Colonic mucosa (tissue), 4 donors: ENCODE data around the gene NRTN. TPM values are rescaled to one million over a fixed set of nuclear protein-coding genes. Genes with fewer than 3 reads are reported as not detected.

Experiments used
- DNase-seq: peaks from one replicate; pipeline ENCODE4 v3.0.0-alpha.2; 2020
- H3K27ac ChIP-seq: fragments of 200-600 bp; one replicate; pipeline ENCODE4 v1.8.0; 2021
- H3K27me3 ChIP-seq: fragments of 200-600 bp; one replicate; pipeline ENCODE4 v1.8.0; 2021
- H3K36me3 ChIP-seq: fragments of 200-600 bp; one replicate; pipeline ENCODE4 v1.8.0; 2021
- H3K4me1 ChIP-seq: fragments of 200-600 bp; one replicate; pipeline ENCODE4 v1.8.0; 2021; ENCODE audit warnings: mild to moderate bottlenecking
- H3K4me3 ChIP-seq: fragments of 200-600 bp; one replicate; pipeline ENCODE4 v1.8.0; 2021
- H3K9ac ChIP-seq, 2 donors: one replicate each; pipeline ENCODE4 v1.7.0; 2013; ENCODE audit warnings: control low read depth in 2 of 2, low read depth in 2 of 2, low read length in 2 of 2
- H3K9me3 ChIP-seq: fragments of 200-600 bp; one replicate; pipeline ENCODE4 v1.8.0; 2021
- intact Hi-C: fragments of 100-400 bp; cut with DNase I; formaldehyde crosslinking; loops from one replicate; pipeline ENCODE4 v1.14.1; 2022
- total RNA-seq, 2 donors: library from RNA; stranded (reverse); fragmentation: NEBNext Ultra II Directional in 1 of 2; extraction: Animal tissue kit (Norgen Biotek cat#: 25700) in 1 of 2; gene quantifications; one replicate each; pipeline ENCODE4 v1.2.1, GENCODE V29; 2021
- TF ChIP-seq, protein P1 (sequence below): fragments of 200-600 bp; IDR thresholded peaks from one replicate; pipeline ENCODE4 v1.8.0; 2022; ENCODE audit warnings: antibody characterized with exemption, mild to moderate bottlenecking
- donor health status: healthy.
- donor health status: DM: no; HTN: no; CAD: no.
- donor health status: DM: no; HTN: no; CAD: no.

The NRTN gene
- total RNA-seq, 2 donors from 2014 or later = 1.8 to 2.9 TPM

DNA sequence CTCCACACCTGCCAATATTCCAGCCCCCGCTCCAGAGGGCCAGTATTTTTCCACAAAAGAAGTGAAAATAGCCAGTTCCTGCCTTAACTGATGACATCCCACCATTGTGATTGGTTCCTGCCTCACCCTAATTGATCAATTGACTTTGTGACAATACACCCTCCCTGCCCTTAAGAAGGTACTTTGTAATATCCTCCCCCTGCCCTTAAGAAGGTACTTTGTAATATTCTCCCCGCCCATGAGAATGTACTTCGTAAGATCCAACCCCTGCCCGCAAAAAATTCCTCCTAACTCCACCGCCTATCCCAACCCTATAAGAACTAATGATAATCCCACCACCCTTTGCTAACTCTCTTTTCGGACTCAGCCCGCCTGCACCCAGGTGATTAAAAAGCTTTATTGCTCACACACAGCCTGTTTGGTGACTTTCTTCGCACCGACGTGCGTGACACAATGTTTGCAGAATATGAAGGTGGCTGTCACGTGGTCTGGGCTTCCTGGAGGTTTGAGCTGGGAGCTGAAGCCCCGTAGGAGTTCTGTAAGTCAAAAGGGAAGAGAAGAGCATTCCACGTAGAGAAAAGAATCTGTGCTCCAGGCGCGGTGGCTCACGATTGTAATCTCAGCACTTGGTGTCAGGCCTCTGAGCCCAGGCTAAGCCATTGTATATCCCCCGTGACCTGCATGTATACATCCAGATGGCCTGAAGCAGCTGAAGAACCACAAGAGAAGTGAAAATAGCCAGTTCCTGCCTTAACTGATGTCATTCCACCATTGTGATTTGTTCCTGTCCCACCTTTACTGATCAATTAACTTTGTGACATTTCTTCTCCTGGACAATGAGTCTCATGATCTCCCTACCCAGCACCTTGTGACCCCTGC, 52.6 kb downstream of the NRTN start:
- H3K9me3 ChIP-seq = no peaks in the 10 kb centered on the region
- no peaks in the 10 kb centered on the region for H3K4me1 ChIP-seq
- H3K27me3 ChIP-seq = no peaks in the 10 kb centered on the region
- intact Hi-C loops = no loop called here
- no peak overlapping the region for H3K4me3 ChIP-seq
- no peaks in the 10 kb centered on the region for H3K36me3 ChIP-seq
- no peak for DNase-seq
- no peak overlapping the region for H3K9ac ChIP-seq
- no peak overlapping the region for H3K27ac ChIP-seq
- TF ChIP-seq, protein P1, sequence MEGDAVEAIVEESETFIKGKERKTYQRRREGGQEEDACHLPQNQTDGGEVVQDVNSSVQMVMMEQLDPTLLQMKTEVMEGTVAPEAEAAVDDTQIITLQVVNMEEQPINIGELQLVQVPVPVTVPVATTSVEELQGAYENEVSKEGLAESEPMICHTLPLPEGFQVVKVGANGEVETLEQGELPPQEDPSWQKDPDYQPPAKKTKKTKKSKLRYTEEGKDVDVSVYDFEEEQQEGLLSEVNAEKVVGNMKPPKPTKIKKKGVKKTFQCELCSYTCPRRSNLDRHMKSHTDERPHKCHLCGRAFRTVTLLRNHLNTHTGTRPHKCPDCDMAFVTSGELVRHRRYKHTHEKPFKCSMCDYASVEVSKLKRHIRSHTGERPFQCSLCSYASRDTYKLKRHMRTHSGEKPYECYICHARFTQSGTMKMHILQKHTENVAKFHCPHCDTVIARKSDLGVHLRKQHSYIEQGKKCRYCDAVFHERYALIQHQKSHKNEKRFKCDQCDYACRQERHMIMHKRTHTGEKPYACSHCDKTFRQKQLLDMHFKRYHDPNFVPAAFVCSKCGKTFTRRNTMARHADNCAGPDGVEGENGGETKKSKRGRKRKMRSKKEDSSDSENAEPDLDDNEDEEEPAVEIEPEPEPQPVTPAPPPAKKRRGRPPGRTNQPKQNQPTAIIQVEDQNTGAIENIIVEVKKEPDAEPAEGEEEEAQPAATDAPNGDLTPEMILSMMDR = no peak

DNA sequence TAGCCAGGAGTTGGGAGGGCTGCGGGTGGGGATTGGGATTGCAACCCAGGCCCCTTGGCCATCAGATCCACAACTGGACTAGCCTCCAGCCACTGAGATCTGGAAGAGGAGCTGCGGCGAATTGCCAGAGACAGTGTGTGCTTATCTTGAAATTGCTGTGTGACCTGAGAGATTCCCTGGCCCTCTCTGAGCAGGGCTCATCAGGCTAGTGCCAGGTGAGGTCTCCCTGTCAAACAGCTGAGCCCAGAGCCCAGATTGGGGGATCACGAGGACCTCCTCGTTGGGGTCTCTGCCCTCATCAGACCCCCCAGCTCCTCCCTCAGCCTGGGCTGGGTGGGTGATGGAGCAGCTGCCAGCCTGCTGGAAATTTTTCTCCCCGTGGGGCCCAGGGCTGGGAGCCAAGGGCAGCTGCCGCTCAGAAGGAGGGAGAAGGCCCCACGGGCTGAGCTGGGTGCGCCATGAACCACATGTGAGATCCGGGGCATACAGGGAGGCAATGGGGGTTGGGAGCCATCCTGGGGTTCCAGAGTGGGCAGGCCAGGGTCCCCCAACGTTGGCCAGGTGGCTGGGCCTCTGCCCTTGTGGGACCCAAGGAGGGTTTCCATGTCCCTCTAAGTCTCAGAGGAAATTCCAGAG, 58.3 kb downstream of the NRTN start:
- no peaks in the 10 kb centered on the region for H3K36me3 ChIP-seq
- H3K4me1 ChIP-seq = no peaks in the 10 kb centered on the region
- no peak overlapping the region for H3K9ac ChIP-seq
- no peak overlapping the region for H3K27ac ChIP-seq
- TF ChIP-seq, protein P1 = no peak
- no peaks in the 10 kb centered on the region for H3K27me3 ChIP-seq
- no peak for DNase-seq
- H3K4me3 ChIP-seq = no peak overlapping the region
- intact Hi-C loops = no loop called here
- H3K9me3 ChIP-seq = no peaks in the 10 kb centered on the region

DNA sequence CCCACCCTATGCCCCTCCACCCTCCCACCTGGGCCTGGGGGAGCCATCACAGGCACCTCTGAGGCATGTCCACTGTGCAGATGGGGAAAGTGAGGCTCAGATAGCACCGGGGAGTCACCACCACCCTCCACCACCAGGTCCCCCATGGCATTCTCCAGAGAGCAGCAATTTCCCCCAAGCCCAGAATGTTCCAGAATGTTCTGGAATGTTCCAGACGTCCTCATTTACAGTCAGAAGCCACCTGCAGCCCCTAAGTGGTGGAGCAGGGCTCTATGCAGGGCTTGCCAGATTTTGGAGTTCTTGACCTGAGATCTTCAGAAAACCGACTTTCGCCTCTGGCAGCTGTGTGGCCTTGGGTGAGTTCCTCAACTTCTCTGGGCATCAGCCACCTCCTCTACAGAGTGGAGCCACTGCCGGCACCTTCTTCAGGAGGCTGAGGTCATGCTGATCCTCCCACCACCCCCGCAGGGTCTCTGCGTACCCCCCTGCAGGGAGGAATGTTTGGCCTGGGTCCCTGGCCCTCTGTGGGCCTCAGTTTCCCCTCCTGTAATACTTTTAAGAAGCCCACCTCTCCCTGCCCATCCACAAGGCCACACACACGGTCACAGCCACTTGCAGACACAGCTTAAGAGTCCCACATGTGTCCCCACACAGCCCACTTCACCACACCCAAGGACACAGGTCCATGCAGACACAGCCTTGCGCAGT, 59.3 kb downstream of the NRTN start:
- Histone ChIP-seq H3K4me3 (no peak overlapping the region), H3K9ac (no peak overlapping the region), H3K9me3 (no peaks in the 10 kb centered on the region), H3K27me3 (no peaks in the 10 kb centered on the region), H3K4me1 (no peaks in the 10 kb centered on the region), H3K27ac (no peak overlapping the region), H3K36me3 (no peaks in the 10 kb centered on the region)
- TF ChIP-seq, protein P1 = no peak
- intact Hi-C loops = no loop called here
- DNase-seq = no peak

DNA sequence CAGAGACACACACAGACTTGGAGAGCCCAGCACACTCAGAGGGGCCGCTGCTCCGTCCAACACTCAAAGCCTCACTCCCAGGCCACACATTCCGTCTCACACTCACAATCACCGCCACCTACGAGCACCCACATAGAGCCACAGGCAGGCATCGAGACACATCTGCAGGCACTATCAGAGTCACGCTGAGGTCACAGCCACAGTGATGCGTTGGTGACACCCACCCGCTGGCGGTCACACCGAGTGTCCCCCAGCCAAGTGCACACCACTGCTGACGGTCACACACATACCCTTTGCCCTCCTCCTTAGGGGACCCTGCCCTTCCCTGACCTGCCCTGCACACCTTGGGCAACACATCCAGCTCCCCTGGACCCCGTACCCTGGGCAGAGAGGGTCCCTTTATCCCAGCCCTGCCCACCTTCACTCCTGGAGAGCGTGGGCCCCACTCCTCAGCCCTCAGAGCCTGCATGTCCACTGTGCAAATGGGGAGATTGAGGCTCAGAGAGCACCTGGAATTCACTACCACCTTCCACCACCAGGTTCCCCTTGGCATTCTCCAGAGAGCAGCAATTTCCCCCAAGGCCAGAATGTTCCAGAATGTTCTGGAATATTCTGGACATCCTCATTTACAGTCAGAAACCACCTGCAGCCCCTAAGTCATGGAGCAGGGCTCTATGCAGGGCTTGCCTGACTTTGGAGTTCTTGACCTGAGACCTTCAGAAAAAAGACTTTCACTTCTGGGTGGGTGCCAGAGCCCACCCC, 60.0 kb downstream of the NRTN start:
- intact Hi-C loops = no loop called here
- Histone ChIP-seq H3K4me3 (no peak overlapping the region), H3K9ac (no peak overlapping the region), H3K27ac (no peak overlapping the region), H3K9me3 (no peaks in the 10 kb centered on the region), H3K27me3 (no peaks in the 10 kb centered on the region), H3K4me1 (no peaks in the 10 kb centered on the region), H3K36me3 (no peaks in the 10 kb centered on the region)
- TF ChIP-seq, protein P1 = no peak
- no peak for DNase-seq

DNA sequence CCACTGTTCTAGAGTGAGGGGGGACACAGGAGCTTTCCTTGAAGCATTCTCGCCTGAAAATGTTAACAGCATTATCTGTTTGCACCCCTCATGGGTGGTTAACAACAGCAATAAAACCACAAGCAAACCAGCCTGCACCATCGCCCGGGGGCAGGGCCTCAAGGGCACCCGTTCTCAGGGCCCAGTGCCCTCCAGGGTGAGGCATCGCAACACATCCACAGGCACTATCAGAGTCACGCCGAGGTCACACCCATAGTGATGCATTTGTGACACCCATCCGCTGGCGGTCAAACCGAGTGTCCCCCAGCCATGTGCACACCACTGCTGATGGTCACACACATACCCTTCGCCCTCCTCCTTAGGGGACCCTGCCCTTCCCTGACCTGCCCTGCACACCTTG, 60.9 kb downstream of the NRTN start:
- intact Hi-C loops = no loop called here
- Histone ChIP-seq H3K4me1 (no peaks in the 10 kb centered on the region), H3K9ac (no peak overlapping the region), H3K27ac (no peak overlapping the region), H3K36me3 (no peaks in the 10 kb centered on the region), H3K4me3 (no peak overlapping the region), H3K27me3 (no peaks in the 10 kb centered on the region), H3K9me3 (no peaks in the 10 kb centered on the region)
- TF ChIP-seq, protein P1 = no peak
- no peak for DNase-seq
